HCT116 (cell line): ENCODE results near the gene ANKRD33. TPM values are rescaled to one million over a fixed set of nuclear protein-coding genes. Genes with fewer than 3 reads are reported as not detected.

Experiments used
- ATAC-seq: fragments of 200-7000 bp; cut with Tn5 transposase; 2 replicates; pipeline ENCODE4 v1.9.1; 2020; ENCODE audit warnings: mild to moderate bottlenecking, moderate library complexity
- BruUV-seq: library from RNA; stranded (reverse); fragments of 400-500 nt; replicated peaks from 2 replicates; lab custom pipeline; 2021; lab: Mats Ljungman, UMichigan
- CTCF ChIA-PET: fragments of 300-600 bp; sonication (Branson Sonifier 250); formaldehyde crosslinking; loops from one replicate; lab custom pipeline; 2021; ENCODE audit warnings: antibody characterized with exemption; lab: Charles Lee
- POLR2A ChIA-PET: fragments of 300-600, 350-600 bp; sonication (Branson Sonifier 250); formaldehyde crosslinking; loops from one replicate; lab custom pipeline; 2021; ENCODE audit warnings: antibody characterized with exemption; lab: Charles Lee
- RAD21 ChIA-PET, 2 experiments: fragments of 300-600 bp; sonication (Branson Sonifier 250); formaldehyde crosslinking; loops; one replicate each; lab custom pipeline; 2023; ENCODE audit warnings: low total read pairs in 2 of 2; ENCODE audit not compliant: uncharacterized antibody in 2 of 2, unreplicated experiment in 2 of 2, low non-redundant PET in 1 of 2; lab: Charles Lee
- DNase-seq: peaks from one replicate; pipeline ENCODE4 v3.0.0-alpha.2; 2010; ENCODE audit warnings: low read depth, low spot score
- H2AFZ ChIP-seq: fragments of 200-600 bp; shearing (Covaris generic), sonication (generic); 2 replicates; pipeline ENCODE4 v1.6.1; 2017; ENCODE audit warnings: low read depth, mixed run types, mixed read lengths, antibody characterized with exemption, low read length; ENCODE audit not compliant: poor library complexity, severe bottlenecking
- H3K27ac ChIP-seq: 2 replicates; pipeline ENCODE4 v1.5.1; 2012; ENCODE audit warnings: low read depth, low read length
- H3K27me3 ChIP-seq: fragments of 200-600 bp; sonication (generic); 2 replicates; pipeline ENCODE4 v1.6.1; 2016; ENCODE audit warnings: mixed run types, low read length, mixed read lengths; ENCODE audit not compliant: insufficient read depth
- H3K36me3 ChIP-seq, 2 experiments: fragments of 200-500 bp in 1 of 2; fragments of 200-600 bp in 1 of 2; sonication (Bioruptor generic) in 1 of 2; sonication (generic) in 1 of 2; 2 replicates each; pipeline versions ENCODE4 v1.5.1 to v1.6.1; 2014 to 2016; ENCODE audit warnings: low read length in 2 of 2, inconsistent platforms in 1 of 2, mixed read lengths in 1 of 2, mixed run types in 1 of 2; ENCODE audit not compliant: insufficient read depth in 2 of 2, control insufficient read depth in 1 of 2
- H3K4me1 ChIP-seq, 2 experiments: fragments of 200-600 bp in 1 of 2; sonication (generic) in 1 of 2; 2 replicates each; pipeline versions ENCODE4 v1.5.1 to v1.6.1; 2012 to 2017; ENCODE audit warnings: low read length in 2 of 2, inconsistent platforms in 1 of 2, mild to moderate bottlenecking in 1 of 2, mixed read lengths in 1 of 2, mixed run types in 1 of 2, moderate library complexity in 1 of 2; ENCODE audit not compliant: insufficient read depth in 2 of 2, control insufficient read depth in 1 of 2
- H3K4me2 ChIP-seq: fragments of 200-600 bp; sonication (generic); 2 replicates; pipeline ENCODE4 v1.6.1; 2017; ENCODE audit warnings: mixed run types, low read length, mixed read lengths
- H3K4me3 ChIP-seq, 2 experiments: fragments of 200-600 bp in 1 of 2; sonication (generic) in 1 of 2; replicated peaks in 1 of 2; 2 replicates each; pipeline ENCODE4 v1.5.1; 2011 to 2016; ENCODE audit warnings: low read length in 2 of 2, control low read depth in 1 of 2, low read depth in 1 of 2, mild to moderate bottlenecking in 1 of 2, mixed read lengths in 1 of 2, mixed run types in 1 of 2
- H3K79me2 ChIP-seq: fragments of 200-600 bp; sonication (generic); 2 replicates; pipeline ENCODE4 v1.6.1; 2017; ENCODE audit warnings: mild to moderate bottlenecking, mixed run types, low read length, moderate library complexity, mixed read lengths; ENCODE audit not compliant: insufficient read depth
- H3K9ac ChIP-seq: fragments of 200-600 bp; sonication (generic); 2 replicates; pipeline ENCODE4 v1.6.1; 2016; ENCODE audit warnings: low read length, mixed read lengths
- H3K9me2 ChIP-seq: fragments of 200-600 bp; sonication (generic), shearing (Covaris generic); 2 replicates; pipeline ENCODE4 v1.6.1; 2017; ENCODE audit warnings: mixed run types, mild to moderate bottlenecking, moderate library complexity; ENCODE audit not compliant: insufficient read depth
- H3K9me3 ChIP-seq, 2 experiments: fragments of 200-500 bp in 1 of 2; fragments of 200-600 bp in 1 of 2; sonication (Bioruptor generic) in 1 of 2; sonication (generic) in 1 of 2; 2 replicates each; pipeline ENCODE4 v1.6.1; 2014 to 2017; ENCODE audit warnings: low read length in 2 of 2, mixed read lengths in 2 of 2, inconsistent platforms in 1 of 2, low read depth in 1 of 2, mild to moderate bottlenecking in 1 of 2, mixed run types in 1 of 2, moderate library complexity in 1 of 2; ENCODE audit not compliant: control insufficient read depth in 1 of 2, insufficient read depth in 1 of 2
- H4K20me1 ChIP-seq: fragments of 200-600 bp; sonication (generic), shearing (Covaris generic); 2 replicates; pipeline ENCODE4 v1.6.1; 2017; ENCODE audit warnings: mixed run types, mild to moderate bottlenecking, moderate library complexity; ENCODE audit not compliant: insufficient read depth
- CEBPB ChIP-seq: IDR thresholded peaks from 2 replicates; pipeline ENCODE4 v1.6.1; 2012; ENCODE audit warnings: low read depth
- EGR1 ChIP-seq: IDR thresholded peaks from 2 replicates; pipeline ENCODE4 v1.6.1; 2012; ENCODE audit warnings: low read depth
- ELF1 ChIP-seq: IDR thresholded peaks from 2 replicates; pipeline ENCODE4 v1.6.1; 2012; ENCODE audit warnings: low read depth, borderline replicate concordance
- EZH2phosphoT487 ChIP-seq: fragments of 200-600 bp; IDR thresholded peaks from 2 replicates; pipeline ENCODE4 v1.6.1; 2018; ENCODE audit warnings: antibody characterized with exemption, borderline replicate concordance
- FOSL1 ChIP-seq: IDR thresholded peaks from 2 replicates; pipeline ENCODE4 v1.6.1; 2012; ENCODE audit warnings: low read depth
- POLR2A ChIP-seq: IDR thresholded peaks from 2 replicates; pipeline ENCODE4 v1.7.0; 2011; ENCODE audit warnings: borderline replicate concordance; ENCODE audit not compliant: insufficient read depth, insufficient read length; ENCODE audit errors: extremely low read depth
- POLR2AphosphoS5 ChIP-seq: IDR thresholded peaks from 2 replicates; pipeline ENCODE4 v1.6.1; 2011; ENCODE audit warnings: mild to moderate bottlenecking, low read depth, low read length, moderate library complexity
- RAD21 ChIP-seq: IDR thresholded peaks from 2 replicates; pipeline ENCODE4 v1.6.1; 2012; ENCODE audit warnings: low read depth, mild to moderate bottlenecking
- SP1 ChIP-seq: IDR thresholded peaks from 2 replicates; pipeline ENCODE4 v1.6.1; 2012; ENCODE audit warnings: low read depth
- SRF ChIP-seq: IDR thresholded peaks from 2 replicates; pipeline ENCODE4 v1.6.1; 2012; ENCODE audit warnings: low read depth
- YY1 ChIP-seq: IDR thresholded peaks from 2 replicates; pipeline ENCODE4 v1.6.1; 2011; ENCODE audit warnings: low read length, low read depth, moderate library complexity, mild to moderate bottlenecking; ENCODE audit not compliant: insufficient replicate concordance; ENCODE audit errors: extremely low read depth
- ZFX ChIP-seq: fragments of 450-650 bp; IDR thresholded peaks from 2 replicates; pipeline ENCODE4 v1.6.1; 2017
- ZNF274 ChIP-seq: fragments of 200-500 bp; sonication (Bioruptor generic); IDR thresholded peaks from 2 replicates; pipeline ENCODE4 v1.6.1; 2014; ENCODE audit warnings: mild to moderate bottlenecking, low read depth, low read length, inconsistent platforms
- intact Hi-C: fragments of 100-400 bp; cut with micrococcal nuclease; formaldehyde crosslinking; loops from 2 replicates; pipeline ENCODE4 v1.10.0; 2022
- total RNA-seq: library from RNA; stranded (reverse); gene quantifications from one replicate; pipeline ENCODE4 v1.2.1, GENCODE V29; 2021; ENCODE audit not compliant: unreplicated experiment
- TF ChIP-seq, protein P1 (sequence below): IDR thresholded peaks from 2 replicates; pipeline ENCODE4 v1.6.1; 2012
- TF ChIP-seq, protein P2 (sequence below), 3 experiments: fragments of 200-600 bp in 1 of 3; sonication (generic) in 1 of 3; IDR thresholded peaks in 2 of 3; conservative IDR thresholded peaks in 1 of 3; 2 replicates each; pipeline ENCODE4 v1.5.1; 2012 to 2017; ENCODE audit warnings: low read depth in 2 of 3, low read length in 2 of 3, antibody characterized with exemption in 1 of 3, borderline replicate concordance in 1 of 3, control low read depth in 1 of 3, mild to moderate bottlenecking in 1 of 3, mixed read lengths in 1 of 3, mixed run types in 1 of 3, moderate library complexity in 1 of 3; ENCODE audit not compliant: insufficient read depth in 1 of 3

ANKRD33 gene
- total RNA-seq, 1 experiment from 2014 or later: not detected

DNA sequence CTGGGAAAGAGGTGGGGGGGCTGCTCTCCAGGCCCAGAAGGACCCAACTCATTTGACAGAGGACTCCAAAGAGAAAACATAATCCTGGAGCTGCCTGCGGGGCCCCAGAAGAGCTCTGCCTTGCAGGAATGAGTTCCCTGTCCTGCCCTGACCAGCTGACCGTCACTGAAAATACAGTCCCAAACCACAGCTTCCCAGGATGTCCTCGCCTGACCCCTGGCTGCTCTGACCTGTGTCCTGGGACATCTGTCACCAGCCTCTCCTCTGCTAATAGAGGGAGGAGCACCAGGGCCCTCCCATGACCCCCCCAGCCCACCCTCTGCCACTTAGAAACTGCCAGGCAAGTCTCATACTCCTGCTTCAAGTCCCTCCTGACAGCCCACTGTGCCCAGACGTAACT, 49.1 kb upstream of the ANKRD33 start:
- ATAC-seq (no peak), DNase-seq (no peak)
- H3K27me3 ChIP-seq: peaks cover 3% of the 10 kb centered on the region; the same call in 1 of the 2 replicates
- no peaks in the 10 kb centered on the region for H4K20me1 ChIP-seq
- no TSS peak for BruUV-seq
- no peak overlapping the region for H3K4me2 ChIP-seq
- H3K4me1 ChIP-seq: peaks cover 0 to 9% of the 10 kb centered on the region in 2 experiments; a peak in 1 of 4 replicates
- H3K79me2 ChIP-seq: no peaks in the 10 kb centered on the region
- no peaks in the 10 kb centered on the region for H3K9me3 ChIP-seq
- ChIA-PET RAD21 (no interaction called here), CTCF (no interaction called here), POLR2A (no interaction called here)
- H3K27ac ChIP-seq: no peak overlapping the region
- H3K36me3 ChIP-seq: no peaks in the 10 kb centered on the region
- no peak overlapping the region for H3K4me3 ChIP-seq
- TF ChIP-seq YY1 (no peak), EGR1 (no peak), POLR2A (no peak), SP1 (no peak), ZFX (no peak)
- TF ChIP-seq, protein P1, sequence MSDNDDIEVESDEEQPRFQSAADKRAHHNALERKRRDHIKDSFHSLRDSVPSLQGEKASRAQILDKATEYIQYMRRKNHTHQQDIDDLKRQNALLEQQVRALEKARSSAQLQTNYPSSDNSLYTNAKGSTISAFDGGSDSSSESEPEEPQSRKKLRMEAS: no peak
- H2AFZ ChIP-seq: no peak overlapping the region
- H3K9ac ChIP-seq: no peak overlapping the region
- intact Hi-C loops: no loop called here
- H3K9me2 ChIP-seq: no peaks in the 10 kb centered on the region

DNA sequence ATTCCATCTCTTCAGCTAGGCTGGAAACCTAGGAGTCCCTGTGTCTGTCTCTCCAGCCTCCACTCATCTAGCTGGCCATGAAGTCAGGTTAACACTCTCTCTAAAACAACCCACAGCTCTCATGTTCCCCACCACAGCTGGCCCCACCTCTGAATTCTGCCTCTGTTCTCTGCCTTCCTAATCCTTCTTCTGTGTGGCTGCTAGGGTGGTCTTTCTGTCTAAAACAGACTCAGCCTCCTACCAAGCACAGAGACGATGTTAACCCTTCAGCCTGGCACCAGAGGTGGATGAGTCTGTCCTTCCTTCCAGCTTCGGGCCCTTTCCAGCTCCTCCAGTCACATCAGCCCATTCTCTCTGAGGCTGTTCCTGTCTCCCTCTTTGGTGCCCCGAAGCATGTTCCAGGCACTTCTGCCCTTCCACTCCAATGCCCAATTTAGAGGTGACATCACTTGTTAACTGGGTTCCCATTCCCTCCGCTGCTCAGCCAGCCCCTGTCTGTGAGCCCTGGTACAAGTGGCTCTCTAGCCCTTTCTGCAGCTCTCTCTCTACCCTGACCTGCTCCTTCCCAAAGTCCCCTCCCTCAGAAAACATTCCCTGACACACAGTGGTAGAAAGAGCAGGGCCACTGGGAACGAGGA, 48.5 kb upstream of the ANKRD33 start:
- ATAC-seq (no peak), DNase-seq (no peak)
- TF ChIP-seq SRF: no peak
- TF ChIP-seq ELF1: no peak
- TF ChIP-seq CEBPB: no peak
- no peak for TF ChIP-seq YY1
- no peak for TF ChIP-seq EZH2phosphoT487
- TF ChIP-seq POLR2AphosphoS5: no peak
- TF ChIP-seq, protein P1: no peak
- TF ChIP-seq ZNF274: no peak
- TF ChIP-seq, protein P2, sequence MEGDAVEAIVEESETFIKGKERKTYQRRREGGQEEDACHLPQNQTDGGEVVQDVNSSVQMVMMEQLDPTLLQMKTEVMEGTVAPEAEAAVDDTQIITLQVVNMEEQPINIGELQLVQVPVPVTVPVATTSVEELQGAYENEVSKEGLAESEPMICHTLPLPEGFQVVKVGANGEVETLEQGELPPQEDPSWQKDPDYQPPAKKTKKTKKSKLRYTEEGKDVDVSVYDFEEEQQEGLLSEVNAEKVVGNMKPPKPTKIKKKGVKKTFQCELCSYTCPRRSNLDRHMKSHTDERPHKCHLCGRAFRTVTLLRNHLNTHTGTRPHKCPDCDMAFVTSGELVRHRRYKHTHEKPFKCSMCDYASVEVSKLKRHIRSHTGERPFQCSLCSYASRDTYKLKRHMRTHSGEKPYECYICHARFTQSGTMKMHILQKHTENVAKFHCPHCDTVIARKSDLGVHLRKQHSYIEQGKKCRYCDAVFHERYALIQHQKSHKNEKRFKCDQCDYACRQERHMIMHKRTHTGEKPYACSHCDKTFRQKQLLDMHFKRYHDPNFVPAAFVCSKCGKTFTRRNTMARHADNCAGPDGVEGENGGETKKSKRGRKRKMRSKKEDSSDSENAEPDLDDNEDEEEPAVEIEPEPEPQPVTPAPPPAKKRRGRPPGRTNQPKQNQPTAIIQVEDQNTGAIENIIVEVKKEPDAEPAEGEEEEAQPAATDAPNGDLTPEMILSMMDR (IDR thresholded peaks at IDR 0.05 in 2 of 3, conservative IDR thresholded peaks at IDR 0.05 in 1 of 3; ENCODE audit: borderline replicate concordance in 1 of 3, insufficient read depth in 1 of 3, low read depth in 2 of 3, low read length in 2 of 3): no peak
- TF ChIP-seq ZFX: no peak
- TF ChIP-seq FOSL1: no peak
- TF ChIP-seq RAD21: no peak
- no peak for TF ChIP-seq SP1
- ChIA-PET RAD21 (no interaction called here), CTCF (no interaction called here), POLR2A (no interaction called here)
- Histone ChIP-seq H3K27me3 (peaks cover 2% of the 10 kb centered on the region; the same call in 1 of the 2 replicates), H3K27ac (no peak overlapping the region), H3K4me2 (no peak overlapping the region), H3K9ac (no peak overlapping the region), H3K4me3 (no peak overlapping the region), H3K9me3 (no peaks in the 10 kb centered on the region), H3K36me3 (no peaks in the 10 kb centered on the region), H2AFZ (no peak overlapping the region), H3K9me2 (no peaks in the 10 kb centered on the region), H3K4me1 (peaks cover 0 to 9% of the 10 kb centered on the region in 2 experiments; a peak in 1 of 4 replicates), H4K20me1 (no peaks in the 10 kb centered on the region), H3K79me2 (no peaks in the 10 kb centered on the region)
- no TSS peak for BruUV-seq
- intact Hi-C loops: no loop called here
